Nephron progenitor cell (in vitro differentiated cells): Measurements from ENCODE around the gene NWD2.

Experiments used
- DNase-seq: peaks from one replicate; pipeline ENCODE4 v3.0.0; 2021
- H3K27ac Mint-ChIP-seq: 2 replicates; pipeline ENCODE4 v1.8.0; 2021; ENCODE audit warnings: mild to moderate bottlenecking, moderate library complexity, mixed read lengths
- H3K27me3 Mint-ChIP-seq: 2 replicates; pipeline ENCODE4 v1.8.0; 2021; ENCODE audit warnings: mild to moderate bottlenecking, low read depth, mixed read lengths; ENCODE audit not compliant: poor library complexity
- H3K36me3 Mint-ChIP-seq: 2 replicates; pipeline ENCODE4 v1.8.0; 2021; ENCODE audit warnings: low read depth, mixed read lengths
- H3K4me1 Mint-ChIP-seq: 2 replicates; pipeline ENCODE4 v1.8.0; 2021; ENCODE audit warnings: mixed read lengths
- H3K4me3 Mint-ChIP-seq: 2 replicates; pipeline ENCODE4 v1.8.0; 2021; ENCODE audit warnings: mild to moderate bottlenecking, moderate library complexity, mixed read lengths
- H3K9me3 Mint-ChIP-seq: 2 replicates; pipeline ENCODE4 v1.8.0; 2021; ENCODE audit warnings: mild to moderate bottlenecking, moderate library complexity, mixed read lengths
- CTCF ChIP-seq: fragments of 200-600 bp; sonication (generic); IDR thresholded peaks from 2 replicates; pipeline ENCODE4 v1.5.0; 2021; ENCODE audit warnings: antibody characterized with exemption

NWD2 gene

GRCh38 chr4:37464373-37465128 is 220.0 kb downstream of the NWD2 start:
- no peaks in the 10 kb centered on the region for H3K9me3 Mint-ChIP-seq
- no peak overlapping the region for H3K27ac Mint-ChIP-seq
- no peak for TF ChIP-seq CTCF

GRCh38 chr4:37465296-37465695 is 220.8 kb downstream of the NWD2 start:
- no peak for DNase-seq
- Mint-ChIP-seq H3K9me3 (no peaks in the 10 kb centered on the region), H3K27ac (no peak overlapping the region), H3K4me1 (peaks cover 6% of the 10 kb centered on the region), H3K4me3 (no peak overlapping the region), H3K36me3 (no peaks in the 10 kb centered on the region), H3K27me3 (peaks cover 5% of the 10 kb centered on the region)
- TF ChIP-seq CTCF = no peak

More at GRCh38 chr4:37464373-37465128, 220.0 kb downstream of the NWD2 start:
- peaks cover 6% of the 10 kb centered on the region for H3K4me1 Mint-ChIP-seq
- no peak for DNase-seq
- H3K27me3 Mint-ChIP-seq = peaks cover 10% of the 10 kb centered on the region
- H3K4me3 Mint-ChIP-seq = no peak overlapping the region
- no peaks in the 10 kb centered on the region for H3K36me3 Mint-ChIP-seq

- no peaks in the 10 kb centered on the region for H3K36me3 Mint-ChIP-seq
- peaks cover 5% of the 10 kb centered on the region for H3K27me3 Mint-ChIP-seq
- H3K9me3 Mint-ChIP-seq = no peaks in the 10 kb centered on the region
- no peak overlapping the region for H3K27ac Mint-ChIP-seq
- peaks cover 6% of the 10 kb centered on the region for H3K4me1 Mint-ChIP-seq
- TF ChIP-seq CTCF = no peak
- H3K4me3 Mint-ChIP-seq = no peak overlapping the region
- DNase-seq = no peak
These were observed 221.3 kb downstream of the NWD2 start for GRCh38 chr4:37465845-37466244.

- no peak overlapping the region for H3K4me3 Mint-ChIP-seq
- no peak overlapping the region for H3K27ac Mint-ChIP-seq
- no peak for TF ChIP-seq CTCF
These were observed 222.7 kb downstream of the NWD2 start for GRCh38 chr4:37467223-37467622.

GRCh38 chr4:37467824-37468223 is 223.3 kb downstream of the NWD2 start:
- DNase-seq = no peak
- H3K36me3 Mint-ChIP-seq = no peaks in the 10 kb centered on the region

More at GRCh38 chr4:37467223-37467622, 222.7 kb downstream of the NWD2 start:
- H3K36me3 Mint-ChIP-seq = no peaks in the 10 kb centered on the region
- DNase-seq = no peak
- H3K9me3 Mint-ChIP-seq = no peaks in the 10 kb centered on the region
- H3K27me3 Mint-ChIP-seq = peaks cover 5% of the 10 kb centered on the region
- H3K4me1 Mint-ChIP-seq = peaks cover 6% of the 10 kb centered on the region

More at GRCh38 chr4:37467824-37468223, 223.3 kb downstream of the NWD2 start:
- no peak overlapping the region for H3K4me3 Mint-ChIP-seq
- H3K27me3 Mint-ChIP-seq = peaks cover 5% of the 10 kb centered on the region
- H3K27ac Mint-ChIP-seq = no peak overlapping the region
- no peak for TF ChIP-seq CTCF
- H3K4me1 Mint-ChIP-seq = peaks cover 6% of the 10 kb centered on the region
- H3K9me3 Mint-ChIP-seq = no peaks in the 10 kb centered on the region
